ENCODE results near the gene TNFRSF14.

DNA sequence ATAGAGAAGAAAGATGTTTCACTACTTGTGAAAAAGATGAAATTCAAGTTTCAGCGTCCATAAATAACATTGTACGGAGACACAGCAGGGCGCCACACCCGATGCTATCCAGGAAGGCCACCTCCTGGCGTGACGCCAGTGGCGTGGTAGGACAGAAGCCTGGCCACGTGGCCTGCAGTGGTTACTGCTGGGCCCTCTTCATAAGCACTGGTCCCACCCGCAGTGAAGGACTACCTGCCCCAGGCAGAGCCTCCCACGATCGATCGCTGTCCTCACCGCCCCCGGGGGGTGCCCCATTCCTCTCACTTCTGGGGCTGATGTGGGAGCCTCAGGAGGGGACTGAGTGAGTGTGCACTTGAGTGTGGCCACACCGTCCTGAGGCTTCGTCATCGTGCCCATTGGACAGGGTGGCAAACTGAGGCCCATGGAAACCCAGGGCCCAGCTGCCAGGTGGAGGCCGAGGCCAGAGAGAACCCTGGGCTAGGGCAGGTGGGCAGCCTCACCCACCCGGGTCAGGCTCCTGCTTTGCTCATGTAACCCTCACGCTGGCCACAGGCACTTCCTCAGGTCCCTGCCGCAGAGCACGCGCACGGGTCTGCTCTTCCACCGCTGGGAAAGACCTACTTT is 14.4 kb upstream of the TNFRSF14 start:
- TF ChIP-seq, protein P1, sequence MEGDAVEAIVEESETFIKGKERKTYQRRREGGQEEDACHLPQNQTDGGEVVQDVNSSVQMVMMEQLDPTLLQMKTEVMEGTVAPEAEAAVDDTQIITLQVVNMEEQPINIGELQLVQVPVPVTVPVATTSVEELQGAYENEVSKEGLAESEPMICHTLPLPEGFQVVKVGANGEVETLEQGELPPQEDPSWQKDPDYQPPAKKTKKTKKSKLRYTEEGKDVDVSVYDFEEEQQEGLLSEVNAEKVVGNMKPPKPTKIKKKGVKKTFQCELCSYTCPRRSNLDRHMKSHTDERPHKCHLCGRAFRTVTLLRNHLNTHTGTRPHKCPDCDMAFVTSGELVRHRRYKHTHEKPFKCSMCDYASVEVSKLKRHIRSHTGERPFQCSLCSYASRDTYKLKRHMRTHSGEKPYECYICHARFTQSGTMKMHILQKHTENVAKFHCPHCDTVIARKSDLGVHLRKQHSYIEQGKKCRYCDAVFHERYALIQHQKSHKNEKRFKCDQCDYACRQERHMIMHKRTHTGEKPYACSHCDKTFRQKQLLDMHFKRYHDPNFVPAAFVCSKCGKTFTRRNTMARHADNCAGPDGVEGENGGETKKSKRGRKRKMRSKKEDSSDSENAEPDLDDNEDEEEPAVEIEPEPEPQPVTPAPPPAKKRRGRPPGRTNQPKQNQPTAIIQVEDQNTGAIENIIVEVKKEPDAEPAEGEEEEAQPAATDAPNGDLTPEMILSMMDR (IDR thresholded peaks at IDR 0.05), result no peak
- no peak for TF ChIP-seq ZFX (IDR thresholded peaks at IDR 0.05; ENCODE audit: borderline replicate concordance)

Data from 22Rv1 (cell line).